GM18508 (cell line): ENCODE results near the gene KRT35.
"Not testable (repeated sequence)": the region's sequence is repeated elsewhere in the genome, so short reads cannot be mapped to it uniquely, and the experiment has no call there.

Experiments
- ATAC-seq: cut with Tn5 transposase; IDR thresholded peaks from one replicate; pipeline ENCODE4 v1.9.1; 2021; ENCODE audit warnings: moderate number of reproducible peaks; ENCODE audit not compliant: insufficient read depth, unreplicated experiment

Gene KRT35

DNA sequence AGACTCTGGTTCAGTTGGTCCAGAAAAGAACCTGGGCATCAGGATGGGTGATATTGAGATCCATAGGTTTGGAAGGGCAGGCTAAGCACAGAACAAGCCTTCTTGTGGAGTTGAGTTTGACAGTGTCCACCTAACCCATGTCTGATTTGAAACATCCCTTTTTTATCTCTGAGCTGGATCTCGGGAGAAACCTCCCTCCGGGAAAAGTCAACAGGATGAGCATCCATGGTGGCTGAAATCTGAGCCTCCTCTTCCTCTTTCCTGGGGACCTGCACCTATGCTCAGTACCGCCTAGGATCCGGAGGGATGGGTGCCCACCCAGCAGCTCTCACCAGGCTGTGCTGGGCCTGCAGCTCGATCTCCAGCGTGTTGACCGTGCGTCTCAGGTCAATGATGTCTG, 17.2 kb downstream of the KRT35 start:
- no peak for ATAC-seq

DNA sequence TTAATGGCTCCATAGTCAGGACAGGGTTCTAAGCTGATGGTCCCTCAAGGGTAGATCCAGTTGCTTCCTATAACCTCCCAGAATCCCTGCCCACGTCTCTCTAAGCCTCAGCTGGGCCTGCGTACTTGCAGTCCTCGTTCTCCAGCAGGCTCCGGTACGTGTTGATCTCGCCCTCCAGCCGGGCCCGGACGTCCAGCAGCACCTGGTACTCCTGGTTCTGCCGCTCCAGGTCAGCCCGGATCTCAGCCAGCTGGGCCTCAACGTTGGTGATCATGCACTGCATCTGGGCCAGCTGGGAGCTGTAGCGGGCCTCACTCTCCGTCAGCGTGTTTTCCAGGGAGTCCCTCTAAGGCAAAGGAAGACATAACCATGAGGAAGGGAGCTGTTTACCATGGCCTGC, 18.2 kb downstream of the KRT35 start:
- ATAC-seq, result no peak

DNA sequence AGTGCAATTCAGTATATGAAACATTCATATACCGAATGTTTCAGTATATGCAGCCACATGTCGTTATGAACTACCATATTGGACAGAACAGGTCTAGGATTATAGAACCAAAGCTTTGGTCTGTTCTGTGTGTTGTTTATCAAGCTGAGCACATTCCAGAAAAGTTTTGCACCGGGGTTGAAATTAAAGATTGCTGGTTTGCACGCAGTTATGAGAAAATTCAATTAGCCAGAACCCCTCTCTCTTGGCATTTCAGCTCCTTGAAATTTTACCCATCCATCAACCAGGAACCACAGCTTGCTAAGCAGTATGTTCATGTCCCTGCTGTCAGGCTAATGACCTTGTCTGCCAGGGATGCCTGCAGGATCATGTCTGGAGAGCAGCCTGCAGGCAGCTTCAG, 23.3 kb downstream of the KRT35 start:
- no peak for ATAC-seq

DNA sequence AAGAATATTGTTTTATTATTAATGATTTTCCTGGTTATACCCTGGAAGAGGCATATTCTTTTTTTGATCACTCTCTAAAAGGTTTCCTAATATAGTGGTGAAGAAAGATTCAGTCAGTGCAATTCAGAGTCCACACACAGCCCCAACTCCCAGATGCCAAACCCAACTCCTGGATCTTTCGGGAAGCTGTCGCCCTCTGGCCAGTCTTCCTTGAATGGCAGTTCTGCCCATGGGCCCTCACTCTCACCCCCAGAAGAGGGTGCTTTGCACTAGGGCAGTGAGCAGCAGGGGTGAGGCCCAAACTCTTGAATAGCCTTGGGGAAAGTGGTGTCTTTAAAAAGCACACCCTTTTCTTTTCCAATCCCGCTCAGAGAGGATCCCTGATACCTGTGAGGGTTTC, 24.7 kb downstream of the KRT35 start:
- no peak for ATAC-seq

DNA sequence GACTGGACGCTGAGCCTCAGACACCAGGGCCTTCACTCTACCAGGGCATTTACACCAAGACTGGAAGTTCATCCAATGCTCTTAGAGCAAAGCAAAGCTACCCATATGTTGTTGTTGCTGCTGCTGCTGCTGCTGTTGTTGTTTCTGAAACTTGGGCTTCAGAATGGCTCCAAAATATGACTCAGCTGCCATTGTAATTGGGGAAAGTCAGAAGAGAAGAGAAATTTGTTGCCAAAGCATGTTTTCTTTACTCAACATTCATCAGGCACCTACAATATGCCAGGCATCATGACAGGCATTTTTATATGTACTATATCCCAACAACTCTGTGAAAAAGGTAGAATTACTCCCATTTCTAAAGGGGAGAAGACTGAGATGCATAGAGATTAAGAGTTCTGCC, 25.7 kb downstream of the KRT35 start:
- ATAC-seq, result no peak

DNA sequence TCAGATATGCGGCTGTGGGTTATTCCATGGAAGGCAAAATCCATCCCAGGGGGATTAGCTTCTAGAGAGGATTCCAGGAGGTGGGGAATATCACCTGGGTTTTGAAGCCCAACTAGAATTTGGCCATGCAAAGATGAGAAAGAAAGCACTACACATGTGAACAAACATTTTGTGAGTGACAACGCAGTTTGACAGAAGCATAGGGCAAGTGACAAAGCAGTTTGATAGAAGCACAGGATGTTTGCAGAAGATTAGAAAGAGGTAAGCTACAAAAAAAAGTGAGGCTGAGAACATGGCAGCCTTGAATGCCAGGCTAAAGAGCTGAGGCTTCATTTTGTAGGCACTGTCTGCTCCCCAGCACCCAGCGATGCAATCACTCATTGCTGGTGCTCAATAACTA, 27.9 kb downstream of the KRT35 start:
- no peak for ATAC-seq

DNA sequence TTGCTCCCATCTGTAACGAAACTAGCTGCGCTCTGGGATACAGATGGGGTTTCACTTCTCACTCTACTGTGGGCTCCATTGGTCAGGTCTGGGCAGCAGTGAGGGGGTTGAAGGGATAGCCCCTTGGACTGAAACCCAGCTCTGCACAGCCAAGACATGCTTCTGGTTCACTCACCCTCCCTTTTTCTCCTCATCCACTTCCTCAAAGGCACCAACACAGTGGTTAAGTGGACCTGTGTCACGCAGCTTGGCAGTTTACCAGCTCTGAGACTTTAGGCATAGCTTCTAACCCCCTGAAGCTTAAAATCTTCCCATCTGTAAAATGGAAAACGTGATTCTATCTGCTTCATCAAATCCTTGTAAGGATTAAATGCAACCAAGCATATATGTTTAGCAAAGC, 28.7 kb downstream of the KRT35 start:
- ATAC-seq, result no peak

DNA sequence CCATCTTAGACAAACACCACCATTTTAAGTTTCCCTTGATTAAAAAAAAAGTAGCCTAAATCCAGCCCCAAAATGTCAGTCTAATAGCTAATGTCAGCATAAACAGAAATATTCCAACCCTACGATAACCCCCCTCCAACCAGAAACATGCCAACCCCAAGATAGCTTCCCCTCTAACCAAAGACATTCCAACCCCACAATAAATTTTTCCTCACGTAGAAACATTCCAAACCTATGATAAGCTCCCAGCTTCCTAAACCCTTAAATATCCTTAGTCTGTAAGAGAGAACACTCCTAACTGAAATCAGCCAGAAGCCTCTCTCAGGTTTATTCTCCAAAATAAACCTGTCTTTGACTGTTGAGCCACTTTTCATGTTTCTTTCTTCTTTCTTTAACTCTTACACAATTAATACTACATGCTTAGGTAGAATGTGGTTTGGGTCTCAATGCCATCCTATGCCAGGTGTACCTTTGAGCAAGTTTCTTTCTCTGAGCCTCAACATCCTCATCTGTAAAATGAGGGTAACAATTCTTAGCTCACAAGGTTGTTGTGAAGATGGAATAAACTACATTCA, 29.7 kb downstream of the KRT35 start:
- ATAC-seq, result no peak

DNA sequence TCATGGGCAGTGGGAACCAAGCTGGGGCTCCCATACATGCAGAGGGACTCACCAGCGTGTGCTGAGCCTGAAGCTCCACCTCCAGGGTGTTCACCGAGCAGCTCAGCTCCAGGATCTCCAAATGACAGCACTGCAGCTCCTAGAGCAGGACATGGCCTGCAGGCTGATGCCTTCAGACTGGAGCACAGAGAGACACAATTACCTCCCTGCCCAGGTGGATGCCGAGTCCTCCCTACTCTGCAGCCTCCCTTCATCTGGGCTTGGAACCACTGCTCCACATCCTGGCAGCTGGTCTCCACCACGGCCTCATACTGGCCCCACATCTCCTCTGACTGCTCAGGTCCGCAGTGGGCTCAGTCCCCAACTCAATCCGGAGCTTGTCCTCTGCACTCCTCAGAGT, 31.9 kb downstream of the KRT35 start:
- no peak for ATAC-seq

DNA sequence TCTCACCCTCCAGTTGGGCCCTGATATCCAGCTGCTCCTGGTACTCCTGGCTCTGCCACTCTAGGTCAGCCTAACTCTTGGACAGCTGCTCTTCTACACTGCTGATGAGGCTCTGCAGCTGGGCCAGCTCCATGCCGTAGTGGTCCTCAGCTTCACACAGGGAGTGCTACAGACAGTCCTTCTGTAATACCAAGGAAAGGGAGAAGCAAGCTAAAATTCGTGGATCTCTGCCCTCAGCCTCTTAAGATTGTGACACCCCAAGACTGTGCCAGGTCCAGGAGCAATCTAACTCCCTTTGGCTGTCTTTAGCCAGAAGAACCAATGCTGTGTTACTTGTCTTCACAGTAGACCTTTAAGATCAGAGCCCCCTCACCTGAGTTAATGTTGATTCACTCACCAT, 32.4 kb downstream of the KRT35 start:
- ATAC-seq, result no peak

DNA sequence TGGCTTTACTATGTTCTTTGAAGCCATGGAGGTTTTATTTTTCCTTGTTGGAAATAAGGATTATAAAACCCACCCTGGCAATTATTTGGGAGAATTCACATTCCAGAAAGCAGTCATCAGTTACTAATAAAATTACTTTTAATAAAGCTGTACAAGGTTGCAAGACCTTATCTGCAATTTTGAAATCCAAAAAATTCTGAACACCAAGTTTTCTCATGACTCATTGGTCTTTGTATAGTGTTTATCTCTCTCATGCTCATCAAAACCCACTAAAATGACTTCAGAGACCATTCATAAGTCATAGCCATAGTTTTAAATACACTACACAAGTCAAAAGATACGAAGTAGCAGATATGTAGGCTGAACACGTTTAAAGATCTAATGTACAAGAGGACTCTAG, 34.1 kb downstream of the KRT35 start:
- no peak for ATAC-seq

DNA sequence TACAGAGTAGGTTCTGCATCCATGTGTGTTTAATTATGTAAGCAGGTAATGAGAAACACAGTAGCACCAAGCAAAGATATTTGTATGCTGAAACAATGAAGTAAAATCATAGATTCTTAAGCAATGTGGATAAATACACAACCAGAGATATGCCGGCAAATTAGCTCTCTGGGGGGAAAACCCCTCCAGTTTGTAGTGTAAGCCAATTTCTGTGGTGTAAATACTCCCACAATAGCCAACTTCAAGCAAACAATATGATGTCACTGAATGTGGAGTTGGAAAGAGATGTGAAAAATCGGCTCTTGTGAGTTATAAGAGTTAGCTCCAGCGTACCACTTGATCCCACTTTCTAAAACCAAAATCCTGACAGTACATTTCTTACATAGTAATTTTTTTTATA, 36.3 kb downstream of the KRT35 start:
- ATAC-seq, result no peak

DNA sequence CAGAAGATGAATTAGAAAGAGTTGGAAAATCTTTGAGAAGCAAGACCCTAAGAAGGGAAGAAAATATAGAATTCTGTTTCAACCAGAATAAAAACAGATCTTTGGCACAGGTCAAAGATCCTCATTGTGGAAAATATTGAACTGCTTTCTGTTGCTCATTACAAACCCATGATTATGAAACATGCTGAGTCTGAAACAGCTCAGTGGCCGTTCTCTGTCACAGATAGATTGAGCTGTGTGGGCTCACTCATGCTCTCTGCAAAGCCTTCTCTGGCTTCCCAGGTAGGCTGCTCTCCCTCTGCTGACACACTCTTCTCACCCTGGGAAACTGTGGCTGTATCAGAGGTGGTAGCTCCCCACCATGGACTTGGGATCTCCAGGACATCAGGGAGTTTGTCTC, 36.8 kb downstream of the KRT35 start:
- no peak for ATAC-seq

DNA sequence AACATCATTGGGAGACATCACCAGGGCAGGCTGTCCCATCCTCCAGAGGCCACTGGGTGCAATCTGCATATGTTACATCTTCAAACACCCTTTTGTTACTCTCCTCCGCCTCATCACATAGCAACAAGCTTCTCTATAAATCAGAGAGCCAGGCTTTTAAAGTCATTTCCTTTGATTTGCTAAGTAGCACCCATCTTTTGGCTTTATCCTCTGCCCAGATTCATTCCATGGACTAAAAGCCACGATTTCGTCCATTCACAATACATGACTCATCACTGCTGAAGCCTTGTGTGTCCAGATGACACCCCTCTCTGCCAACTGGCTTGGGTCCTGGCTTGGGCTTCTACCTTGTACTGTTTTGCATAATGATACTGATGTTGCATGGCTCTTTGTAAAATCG, 38.2 kb downstream of the KRT35 start:
- no peak for ATAC-seq

DNA sequence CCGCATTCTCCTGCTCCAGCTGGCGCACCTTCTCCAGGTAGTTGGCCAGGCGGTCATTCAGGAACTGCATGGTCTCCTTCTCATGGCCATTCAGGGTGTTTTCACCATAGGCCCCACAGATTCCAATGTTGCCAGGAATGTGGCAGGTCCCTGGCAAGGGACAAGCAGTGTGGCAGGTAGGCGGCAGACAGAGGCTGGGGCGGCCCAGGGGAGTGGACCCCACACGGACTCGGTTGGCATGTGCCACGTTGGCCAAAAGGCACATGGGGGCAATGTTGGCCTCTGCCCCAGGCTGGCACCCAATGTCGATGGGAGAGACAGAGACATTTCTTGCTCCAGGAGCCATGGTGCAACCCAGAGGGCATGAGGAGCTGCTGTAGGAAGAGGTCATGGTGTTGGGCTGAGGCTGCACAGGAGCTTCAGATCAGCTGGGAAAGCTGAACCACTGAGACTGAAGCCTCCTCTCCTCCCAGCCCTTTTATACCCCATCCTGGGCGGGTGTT, 40.4 kb downstream of the KRT35 start, which contains the start of gene KRT38:
Gene KRT38 (minus strand): TSS at position 453 of the 503 bp plus-strand sequence. CDS start 62 bp downstream, at position 391.
- no peak for ATAC-seq

DNA sequence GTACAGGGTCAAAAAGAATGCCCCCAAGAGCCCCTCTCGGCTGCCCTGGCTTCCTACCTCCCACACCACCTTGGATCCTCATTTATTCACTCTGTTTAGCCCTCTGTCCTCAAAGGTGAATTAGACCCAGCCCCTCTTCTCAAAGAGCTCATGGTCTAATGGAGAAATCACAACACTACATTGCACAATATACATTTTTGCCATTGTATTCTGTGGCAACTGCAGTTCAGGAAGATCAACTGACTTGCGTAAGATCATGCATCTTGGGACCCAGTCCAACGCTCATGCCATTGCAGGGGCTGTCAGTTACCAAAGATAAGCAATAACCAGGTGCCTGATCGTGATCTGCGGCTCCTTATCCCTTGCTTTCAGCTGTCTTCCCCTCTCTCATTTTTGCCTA, 41.6 kb downstream of the KRT35 start:
- ATAC-seq, result no peak

DNA sequence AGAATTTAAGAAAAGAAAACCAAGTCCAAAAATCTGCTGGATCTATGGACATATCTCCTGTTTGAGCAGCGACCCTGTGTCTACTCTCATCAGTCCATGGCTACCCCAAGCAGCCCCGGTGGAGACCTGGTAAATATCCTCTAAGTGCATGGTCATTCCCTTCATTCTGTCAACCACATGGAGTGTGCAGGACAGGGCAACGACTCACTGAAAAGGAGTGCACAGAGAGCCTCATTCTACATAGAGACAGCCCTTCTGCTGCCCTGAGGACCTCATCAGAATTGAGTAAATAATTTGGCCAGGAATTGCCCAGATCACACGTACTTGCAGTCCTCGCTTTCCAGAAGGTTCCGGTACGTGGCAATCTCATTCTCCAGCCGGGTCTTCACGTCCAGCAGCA, 43.2 kb downstream of the KRT35 start:
- no peak for ATAC-seq

DNA sequence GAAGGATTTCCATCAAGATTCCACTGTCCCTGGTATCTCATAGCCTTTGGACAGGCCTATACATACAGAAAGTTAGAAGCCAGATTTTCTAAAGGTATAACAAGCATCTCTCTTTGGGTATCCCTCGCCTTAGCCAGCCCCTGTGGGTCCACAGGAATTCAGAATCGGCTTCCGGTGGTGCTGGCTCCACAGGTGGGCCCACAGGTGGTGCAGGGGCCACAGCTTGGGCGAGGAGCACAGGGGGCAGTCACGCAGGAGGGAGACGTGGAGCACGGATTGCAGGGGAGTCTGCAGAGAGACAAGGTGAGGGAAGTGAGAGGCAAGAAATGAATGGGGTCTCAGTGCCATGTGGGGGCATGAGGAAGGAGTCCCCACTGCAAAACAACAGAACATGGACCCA, 43.7 kb downstream of the KRT35 start:
- no peak for ATAC-seq

DNA sequence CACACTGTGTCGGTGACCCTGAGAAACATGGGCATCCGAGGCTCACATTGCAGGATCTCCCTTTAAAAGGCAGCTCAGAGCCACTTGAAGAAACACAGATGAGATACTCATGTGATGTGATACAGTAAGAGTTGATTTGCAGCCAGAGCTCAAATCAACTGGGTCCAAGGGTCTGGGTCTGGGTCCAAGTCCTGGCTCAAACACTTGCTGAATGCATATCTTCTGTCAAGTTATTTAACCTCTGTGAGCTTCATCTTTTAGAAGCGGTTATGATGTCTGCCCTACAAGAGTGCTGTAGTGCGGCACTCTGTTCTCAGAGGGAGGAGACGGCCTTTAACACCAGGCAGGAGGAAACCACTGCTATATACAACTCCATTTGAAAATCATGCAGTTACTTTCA, 46.5 kb downstream of the KRT35 start:
- ATAC-seq, result no peak

DNA sequence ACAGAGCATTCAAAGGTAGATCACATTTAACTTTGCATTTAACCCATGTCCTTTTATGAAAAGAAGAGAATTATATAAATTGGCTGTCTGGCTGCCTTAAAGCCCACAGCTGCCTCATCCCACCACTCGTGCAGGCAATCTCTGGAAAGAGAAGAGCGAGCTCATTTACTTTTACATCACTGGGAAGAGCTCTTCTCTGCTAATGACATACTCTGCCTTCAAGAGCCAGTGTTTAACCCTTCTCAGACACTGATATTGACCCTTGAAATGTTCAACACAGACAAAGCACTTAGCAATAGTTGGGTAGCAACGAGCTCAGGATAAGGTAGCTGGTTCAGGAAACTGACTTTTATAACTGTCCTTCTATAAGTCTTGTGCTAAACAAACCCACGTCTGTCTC, 46.9 kb downstream of the KRT35 start:
- ATAC-seq, result no peak

DNA sequence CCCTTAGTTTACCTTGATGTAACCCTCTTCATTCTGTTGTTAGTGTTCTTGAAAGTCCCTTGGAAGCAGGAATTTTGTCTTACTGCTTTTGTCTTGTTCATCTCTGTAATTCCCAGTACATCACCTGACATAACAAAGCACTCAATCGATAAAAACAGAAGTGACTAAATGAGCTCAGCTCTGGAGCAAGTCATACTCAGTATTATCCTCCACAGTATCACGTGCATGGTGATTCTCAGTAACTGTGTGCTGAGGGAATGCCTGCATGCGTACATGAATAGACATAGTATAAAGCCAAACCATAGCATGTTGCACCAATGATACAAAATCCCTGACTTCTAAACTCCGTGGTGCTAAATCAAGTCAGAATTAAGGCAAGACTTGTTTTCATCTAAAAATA, 47.4 kb downstream of the KRT35 start:
- ATAC-seq, result no peak

DNA sequence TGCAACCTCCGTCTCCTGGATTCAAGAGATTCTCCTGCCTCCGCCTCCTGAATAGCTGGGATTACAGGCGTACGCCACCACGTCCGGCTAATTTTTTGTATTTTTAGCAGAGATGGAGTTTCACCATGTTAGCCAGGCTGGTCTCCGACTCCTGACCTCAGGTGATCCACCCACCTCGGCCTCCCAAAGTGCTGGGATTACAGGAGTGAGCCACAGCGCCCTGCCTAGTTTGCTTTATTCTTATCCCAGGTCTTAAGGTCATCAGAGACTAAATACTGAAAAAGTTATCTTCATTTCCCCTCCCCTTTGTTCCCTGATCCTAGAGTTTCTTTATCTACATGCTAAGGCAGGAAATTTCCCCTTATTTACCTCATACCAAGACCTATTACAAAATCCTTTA, 50.6 kb downstream of the KRT35 start:
- not testable (repeated sequence) for ATAC-seq

DNA sequence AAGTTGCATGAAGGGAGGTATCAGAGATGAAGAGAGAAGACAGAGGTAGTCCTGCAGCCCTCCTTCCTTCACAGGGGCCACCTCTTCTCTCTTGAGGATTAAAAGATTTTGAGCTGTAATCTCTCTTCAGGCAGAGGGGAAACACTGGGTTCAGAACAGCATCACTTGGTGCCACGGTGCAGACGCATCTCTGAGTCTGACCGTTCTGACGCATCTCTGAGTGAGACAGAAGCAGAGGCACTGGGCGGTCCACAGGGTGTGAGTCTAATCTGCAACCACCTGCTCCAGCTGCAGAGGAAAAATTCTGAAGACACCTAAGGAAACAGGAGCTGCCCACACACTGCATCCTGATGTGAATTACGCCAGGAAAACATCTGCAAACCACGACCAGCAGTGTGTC, 51.3 kb downstream of the KRT35 start:
- ATAC-seq, result no peak
